ENCODE results near the gene HTR5A.

DNA sequence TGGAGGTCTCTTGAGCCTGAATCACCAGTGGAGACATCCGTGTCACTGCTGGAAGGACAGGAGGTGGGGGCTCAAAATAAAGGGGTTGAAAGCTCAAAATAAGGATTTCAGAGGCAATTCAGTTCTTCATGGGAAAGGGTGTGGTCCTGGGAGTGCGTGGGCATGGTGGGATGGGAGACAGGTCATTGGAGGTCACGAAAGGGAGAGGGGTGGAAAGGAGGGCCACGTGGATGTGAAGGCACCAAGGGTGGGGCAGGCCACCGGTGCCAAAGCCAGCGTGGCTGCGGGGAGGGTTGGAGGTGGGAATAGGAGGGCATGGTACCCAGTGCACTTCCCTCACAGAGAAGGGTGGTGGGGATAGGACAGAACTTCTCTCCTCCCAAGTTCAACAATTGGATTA lies 59.7 kb downstream of the HTR5A start:
- TF ChIP-seq, protein P1, sequence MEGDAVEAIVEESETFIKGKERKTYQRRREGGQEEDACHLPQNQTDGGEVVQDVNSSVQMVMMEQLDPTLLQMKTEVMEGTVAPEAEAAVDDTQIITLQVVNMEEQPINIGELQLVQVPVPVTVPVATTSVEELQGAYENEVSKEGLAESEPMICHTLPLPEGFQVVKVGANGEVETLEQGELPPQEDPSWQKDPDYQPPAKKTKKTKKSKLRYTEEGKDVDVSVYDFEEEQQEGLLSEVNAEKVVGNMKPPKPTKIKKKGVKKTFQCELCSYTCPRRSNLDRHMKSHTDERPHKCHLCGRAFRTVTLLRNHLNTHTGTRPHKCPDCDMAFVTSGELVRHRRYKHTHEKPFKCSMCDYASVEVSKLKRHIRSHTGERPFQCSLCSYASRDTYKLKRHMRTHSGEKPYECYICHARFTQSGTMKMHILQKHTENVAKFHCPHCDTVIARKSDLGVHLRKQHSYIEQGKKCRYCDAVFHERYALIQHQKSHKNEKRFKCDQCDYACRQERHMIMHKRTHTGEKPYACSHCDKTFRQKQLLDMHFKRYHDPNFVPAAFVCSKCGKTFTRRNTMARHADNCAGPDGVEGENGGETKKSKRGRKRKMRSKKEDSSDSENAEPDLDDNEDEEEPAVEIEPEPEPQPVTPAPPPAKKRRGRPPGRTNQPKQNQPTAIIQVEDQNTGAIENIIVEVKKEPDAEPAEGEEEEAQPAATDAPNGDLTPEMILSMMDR (IDR thresholded peaks at IDR 0.05) = no peak
- TF ChIP-seq EZH2 (IDR thresholded peaks at IDR 0.05; ENCODE audit: borderline replicate concordance, insufficient read depth, low read depth, low read length, poor library complexity, severe bottlenecking) = no peak
